ENCODE results near the gene PRKCH. TPM values are rescaled to one million over a fixed set of nuclear protein-coding genes. Genes with fewer than 3 reads are reported as not detected.

Gene PRKCH
- total RNA-seq, 1 experiment from 2014 or later, result 5.2 TPM

DNA sequence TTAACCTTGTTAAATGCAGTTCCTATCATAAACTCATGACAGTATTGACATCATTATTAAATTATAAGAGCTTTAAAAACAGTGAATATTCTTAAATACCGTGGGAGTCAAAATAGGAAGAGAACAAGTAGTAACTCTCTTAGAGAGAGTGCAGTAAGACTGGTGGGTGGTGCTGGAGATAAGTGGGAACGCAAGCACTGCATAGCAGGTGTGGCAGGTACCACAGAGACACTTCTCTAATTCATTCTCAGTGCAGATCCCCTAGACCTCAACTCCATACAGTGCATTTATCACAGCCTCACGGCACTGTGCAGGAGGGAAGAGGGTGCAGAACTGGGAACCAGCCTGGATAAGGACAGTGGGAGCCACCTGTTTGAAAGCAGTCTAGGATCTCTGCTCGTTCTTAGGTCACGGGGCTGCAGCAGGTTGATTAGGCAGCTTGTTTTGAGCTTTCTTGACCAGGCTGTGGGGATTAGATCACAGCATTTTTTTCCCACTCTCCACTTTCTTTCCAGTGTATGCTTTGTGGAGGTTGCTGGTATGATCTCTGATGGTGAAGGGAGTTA, 165.6 kb downstream of the PRKCH start:
- Histone ChIP-seq H2BK20ac (ENCODE audit: low read depth, low read length, poor library complexity, severe bottlenecking) (no peak overlapping the region), H2BK120ac (ENCODE audit: low read depth, low read length, poor library complexity, severe bottlenecking) (no peak overlapping the region), H3K79me2 (ENCODE audit: insufficient read depth, low read length) (no peaks in the 10 kb centered on the region), H3K27ac (ENCODE audit: insufficient read length, low read depth, low read length) (no peak overlapping the region), H2BK5ac (ENCODE audit: insufficient read length, low read length) (no peak overlapping the region), H3K56ac (ENCODE audit: insufficient read length, low read depth, low read length) (no peak overlapping the region), H4K20me1 (ENCODE audit: control insufficient read depth, insufficient read depth, insufficient read length) (no peaks in the 10 kb centered on the region), H3K18ac (ENCODE audit: insufficient read length, low read depth, low read length) (no peak overlapping the region), H3K9me3 (ENCODE audit: control insufficient read depth, low read depth, low read length) (no peaks in the 10 kb centered on the region), H4K91ac (ENCODE audit: insufficient read length, low read depth, low read length) (no peak overlapping the region), H4K8ac (replicated peaks; ENCODE audit: insufficient read length, low read depth, low read length) (no peak overlapping the region), H3K4ac (ENCODE audit: low read depth, low read length) (no peak overlapping the region), H3K9ac (ENCODE audit: extremely low read depth, insufficient read length, low read length) (no peak overlapping the region), H2BK12ac (ENCODE audit: insufficient read length, low read depth, low read length) (no peak overlapping the region), H3K23me2 (ENCODE audit: insufficient read length, low read depth, low read length, poor library complexity, severe bottlenecking) (no peaks in the 10 kb centered on the region), H4K5ac (ENCODE audit: insufficient read length, low read depth, low read length) (no peak overlapping the region), H2BK15ac (ENCODE audit: low read depth, low read length) (no peak overlapping the region), H3K23ac (ENCODE audit: insufficient read length, low read depth, low read length) (no peak overlapping the region), H2AK5ac (ENCODE audit: insufficient read length, low read length) (no peak overlapping the region), H3K4me1 (ENCODE audit: insufficient read depth, low read length) (peaks cover 2% of the 10 kb centered on the region; the same call in 1 of the 2 replicates), H2AFZ (ENCODE audit: low read length) (no peak overlapping the region), H3K79me1 (ENCODE audit: insufficient read depth, low read depth, low read length, poor library complexity, severe bottlenecking) (no peaks in the 10 kb centered on the region), H3K4me2 (ENCODE audit: insufficient read depth, insufficient read length, low read length) (no peak overlapping the region), H3T11ph (ENCODE audit: low read length) (no peak overlapping the region), H3K27me3 (ENCODE audit: insufficient read depth, low read length) (no peaks in the 10 kb centered on the region), H3K14ac (ENCODE audit: insufficient read depth, low read length) (no peak overlapping the region)
- H3K27me3 Mint-ChIP-seq (ENCODE audit: low read depth), result no peaks in the 10 kb centered on the region
- no peak for DNase-seq
- peak overlapping the region in 1 of 3 experiments; percentile 14; a peak in 3 of 7 replicates for H3K27ac Mint-ChIP-seq
- no CpG with 5 or more reads among the region's 5 CpGs for WGBS (ENCODE audit: extremely low coverage, insufficient read length, low lambda C conversion rate)
- no peak overlapping the region for H3K4me3 Mint-ChIP-seq
- no peaks in the 10 kb centered on the region for H3K36me3 Mint-ChIP-seq (ENCODE audit: insufficient read depth in 1 of 3, low read depth in 3 of 3)
- H3K9me3 Mint-ChIP-seq, result no peaks in the 10 kb centered on the region
- peaks cover 14 to 19% of the 10 kb centered on the region in 2 experiments for H3K4me1 Mint-ChIP-seq
- TF ChIP-seq, protein P1, sequence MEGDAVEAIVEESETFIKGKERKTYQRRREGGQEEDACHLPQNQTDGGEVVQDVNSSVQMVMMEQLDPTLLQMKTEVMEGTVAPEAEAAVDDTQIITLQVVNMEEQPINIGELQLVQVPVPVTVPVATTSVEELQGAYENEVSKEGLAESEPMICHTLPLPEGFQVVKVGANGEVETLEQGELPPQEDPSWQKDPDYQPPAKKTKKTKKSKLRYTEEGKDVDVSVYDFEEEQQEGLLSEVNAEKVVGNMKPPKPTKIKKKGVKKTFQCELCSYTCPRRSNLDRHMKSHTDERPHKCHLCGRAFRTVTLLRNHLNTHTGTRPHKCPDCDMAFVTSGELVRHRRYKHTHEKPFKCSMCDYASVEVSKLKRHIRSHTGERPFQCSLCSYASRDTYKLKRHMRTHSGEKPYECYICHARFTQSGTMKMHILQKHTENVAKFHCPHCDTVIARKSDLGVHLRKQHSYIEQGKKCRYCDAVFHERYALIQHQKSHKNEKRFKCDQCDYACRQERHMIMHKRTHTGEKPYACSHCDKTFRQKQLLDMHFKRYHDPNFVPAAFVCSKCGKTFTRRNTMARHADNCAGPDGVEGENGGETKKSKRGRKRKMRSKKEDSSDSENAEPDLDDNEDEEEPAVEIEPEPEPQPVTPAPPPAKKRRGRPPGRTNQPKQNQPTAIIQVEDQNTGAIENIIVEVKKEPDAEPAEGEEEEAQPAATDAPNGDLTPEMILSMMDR (conservative IDR thresholded peaks at IDR 0.05), result no peak
